Neuronal stem cell (in vitro differentiated cells): ENCODE measurements around the gene GADD45GIP1.

Source experiments
- DNase-seq: peaks from one replicate; pipeline ENCODE4 v3.0.0-alpha.2; 2013; ENCODE audit warnings: low spot score
- H2AFZ ChIP-seq: one replicate; pipeline ENCODE4 v1.6.1; 2013; ENCODE audit warnings: mild to moderate bottlenecking, low read length, inconsistent platforms
- H2AK5ac ChIP-seq: 2 replicates; pipeline ENCODE4 v1.6.1; 2013; ENCODE audit warnings: low read depth, mild to moderate bottlenecking, inconsistent platforms, low read length, moderate library complexity, mixed read lengths
- H2BK120ac ChIP-seq: 2 replicates; pipeline ENCODE4 v1.6.1; 2013; ENCODE audit warnings: low read depth, mild to moderate bottlenecking, inconsistent platforms, low read length, moderate library complexity, mixed read lengths
- H2BK12ac ChIP-seq: one replicate; pipeline ENCODE4 v1.6.1; 2013; ENCODE audit warnings: low read length, inconsistent platforms
- H2BK15ac ChIP-seq: 2 replicates; pipeline ENCODE4 v1.6.1; 2013; ENCODE audit warnings: mild to moderate bottlenecking, low read length, inconsistent platforms, mixed read lengths
- H2BK5ac ChIP-seq: one replicate; pipeline ENCODE4 v1.6.1; 2013; ENCODE audit warnings: inconsistent platforms, mild to moderate bottlenecking, low read length, moderate library complexity
- H3K14ac ChIP-seq: one replicate; pipeline ENCODE4 v1.6.1; 2013; ENCODE audit warnings: low read length, inconsistent platforms
- H3K18ac ChIP-seq: 2 replicates; pipeline ENCODE4 v1.6.1; 2013; ENCODE audit warnings: low read length, inconsistent platforms
- H3K23ac ChIP-seq: 2 replicates; pipeline ENCODE4 v1.6.1; 2013; ENCODE audit warnings: low read depth, mild to moderate bottlenecking, mixed read lengths, low read length, inconsistent platforms; ENCODE audit not compliant: poor library complexity
- H3K27ac ChIP-seq: replicated peaks from 3 replicates; pipeline ENCODE4 v1.5.1; 2013; ENCODE audit warnings: low read length, inconsistent platforms
- H3K27me3 ChIP-seq, 3 experiments: 2 replicates each; pipeline ENCODE4 v1.6.1; 2013; ENCODE audit warnings: low read length in 3 of 3, mild to moderate bottlenecking in 2 of 3, inconsistent platforms in 1 of 3, low read depth in 1 of 3, mixed read lengths in 1 of 3, moderate library complexity in 1 of 3; ENCODE audit not compliant: control insufficient read depth in 3 of 3, insufficient read depth in 3 of 3
- H3K36me3 ChIP-seq, 2 donors: replicated peaks in 1 of 2; 2 replicates each; pipeline ENCODE4 v1.6.1; 2013; ENCODE audit warnings: low read length in 2 of 2; ENCODE audit not compliant: control insufficient read depth in 2 of 2, insufficient read depth in 2 of 2
- H3K4ac ChIP-seq: 2 replicates; pipeline ENCODE4 v1.6.1; 2013; ENCODE audit warnings: inconsistent platforms, mild to moderate bottlenecking, low read length, moderate library complexity
- H3K4me1 ChIP-seq, 2 donors: 1 replicate in 1 of 2; 2 replicates in 1 of 2; pipeline ENCODE4 v1.6.1; 2013; ENCODE audit warnings: low read length in 2 of 2, low read depth in 1 of 2; ENCODE audit not compliant: control insufficient read depth in 2 of 2, insufficient read depth in 1 of 2
- H3K4me2 ChIP-seq: one replicate; pipeline ENCODE4 v1.6.1; 2013; ENCODE audit warnings: mild to moderate bottlenecking, low read length, inconsistent platforms; ENCODE audit not compliant: insufficient read depth, poor library complexity, severe bottlenecking
- H3K4me3 ChIP-seq, 2 donors: 2 replicates each; pipeline ENCODE4 v1.5.1; 2013; ENCODE audit warnings: low read length in 2 of 2, mild to moderate bottlenecking in 2 of 2, inconsistent platforms in 1 of 2, moderate library complexity in 1 of 2
- H3K79me1 ChIP-seq: one replicate; pipeline ENCODE4 v1.6.1; 2013; ENCODE audit warnings: low read depth, mild to moderate bottlenecking, inconsistent platforms, low read length, moderate library complexity
- H3K9ac ChIP-seq: one replicate; pipeline ENCODE4 v1.6.1; 2013; ENCODE audit warnings: mild to moderate bottlenecking, low read depth, low read length, inconsistent platforms; ENCODE audit not compliant: poor library complexity
- H3K9me3 ChIP-seq, 2 donors: replicated peaks in 1 of 2; 2 replicates each; pipeline versions ENCODE3 to v1.6.1; 2013; ENCODE audit warnings: low read length in 2 of 2, mild to moderate bottlenecking in 2 of 2, inconsistent platforms in 1 of 2, low read depth in 1 of 2, mixed read lengths in 1 of 2, moderate library complexity in 1 of 2; ENCODE audit not compliant: control insufficient read depth in 2 of 2, insufficient read depth in 1 of 2
- H4K8ac ChIP-seq: one replicate; pipeline ENCODE4 v1.6.1; 2013; ENCODE audit warnings: low read depth, mild to moderate bottlenecking, inconsistent platforms, low read length, moderate library complexity
- H4K91ac ChIP-seq: one replicate; pipeline ENCODE4 v1.6.1; 2013; ENCODE audit warnings: low read length, low read depth, mild to moderate bottlenecking, inconsistent platforms; ENCODE audit not compliant: poor library complexity
- WGBS, 2 donors: extraction: QIAGEN DNeasy Blood & Tissue Kit; methylation state at CpG; one replicate each; pipeline ENCODE4 v1.1.7; 2013; ENCODE audit warnings: missing lambda C conversion rate in 2 of 2, mixed read lengths in 1 of 2; ENCODE audit not compliant: insufficient read length in 2 of 2, insufficient replicate concordance in 1 of 2; ENCODE audit errors: extremely low coverage in 2 of 2; 5-methylcytosine and 5-hydroxymethylcytosine counted together

GADD45GIP1 gene

DNA sequence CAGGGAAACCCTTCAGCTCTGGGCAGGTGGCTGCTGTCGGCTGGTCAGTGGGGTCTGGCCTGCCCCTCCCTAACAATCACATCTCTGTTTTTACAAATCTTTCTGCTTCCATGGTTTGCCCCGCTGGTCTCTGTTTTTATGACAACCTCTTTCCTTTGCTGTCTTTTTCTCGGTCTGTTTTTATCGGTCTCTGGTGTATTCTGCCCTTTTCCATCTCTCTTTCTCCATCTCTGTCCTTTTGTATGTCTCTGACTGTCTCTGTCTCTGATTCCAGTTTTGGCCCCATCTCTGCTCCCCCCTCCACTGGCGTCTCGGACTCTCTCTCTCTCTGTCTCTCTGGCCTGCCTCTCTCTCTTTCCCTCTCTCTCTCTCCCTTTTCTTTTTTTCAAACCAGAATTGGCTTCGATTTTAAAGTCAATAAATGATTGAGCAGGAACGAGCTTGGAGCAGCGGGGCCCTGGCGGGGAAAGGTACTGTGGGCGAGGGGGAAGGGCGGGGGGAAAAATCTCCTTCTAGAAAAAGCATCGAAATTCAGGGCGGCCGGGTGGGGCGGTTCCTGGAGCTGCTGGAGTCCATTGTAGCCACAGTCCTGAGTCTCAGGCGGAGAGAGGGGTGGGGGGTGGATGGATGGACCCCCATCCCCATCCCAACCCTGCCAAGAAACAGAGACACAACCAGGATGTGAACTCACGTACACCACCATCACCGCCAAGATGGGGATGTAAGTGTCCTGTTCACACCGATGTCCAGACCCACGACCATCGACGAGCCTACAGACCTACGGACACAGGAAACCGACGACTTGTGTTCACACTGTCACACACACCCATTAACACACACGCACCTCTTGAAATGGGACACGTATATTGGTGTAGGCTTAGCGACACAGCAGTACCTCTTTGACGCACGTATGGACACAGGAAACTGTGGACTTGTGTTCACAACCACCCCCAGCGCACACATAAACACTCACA, 41.2 kb upstream of the GADD45GIP1 start:
- no peak overlapping the region for H2BK120ac ChIP-seq
- H3K27ac ChIP-seq, result no peak overlapping the region
- H2BK15ac ChIP-seq, result no peak overlapping the region
- peak overlapping the region; percentile 85 for H3K14ac ChIP-seq
- no peak overlapping the region for H2AK5ac ChIP-seq
- no peak overlapping the region for H2BK5ac ChIP-seq
- peaks cover 4 to 6% of the 10 kb centered on the region in 2 donors for H3K4me1 ChIP-seq
- no peak overlapping the region for H4K8ac ChIP-seq
- no peak overlapping the region for H2AFZ ChIP-seq
- H3K9me3 ChIP-seq, result peaks cover 0 to 5% of the 10 kb centered on the region in 2 donors
- DNase-seq, result no peak
- H3K27me3 ChIP-seq, result peaks cover 30 to 93% (median 78%) of the 10 kb centered on the region in 3 experiments
- H3K23ac ChIP-seq, result peak overlapping the region; percentile 95
- H4K91ac ChIP-seq, result no peak overlapping the region
- H3K79me1 ChIP-seq, result peaks cover 3% of the 10 kb centered on the region
- no CpG with 5 or more reads among the region's 32 CpGs for WGBS, 2 donors
- no peak overlapping the region for H3K9ac ChIP-seq
- H2BK12ac ChIP-seq, result no peak overlapping the region
- H3K4ac ChIP-seq, result no peak overlapping the region
- no peak overlapping the region for H3K18ac ChIP-seq
- H3K4me2 ChIP-seq, result no peak overlapping the region
- no peak overlapping the region for H3K4me3 ChIP-seq
- no peaks in the 10 kb centered on the region for H3K36me3 ChIP-seq

DNA sequence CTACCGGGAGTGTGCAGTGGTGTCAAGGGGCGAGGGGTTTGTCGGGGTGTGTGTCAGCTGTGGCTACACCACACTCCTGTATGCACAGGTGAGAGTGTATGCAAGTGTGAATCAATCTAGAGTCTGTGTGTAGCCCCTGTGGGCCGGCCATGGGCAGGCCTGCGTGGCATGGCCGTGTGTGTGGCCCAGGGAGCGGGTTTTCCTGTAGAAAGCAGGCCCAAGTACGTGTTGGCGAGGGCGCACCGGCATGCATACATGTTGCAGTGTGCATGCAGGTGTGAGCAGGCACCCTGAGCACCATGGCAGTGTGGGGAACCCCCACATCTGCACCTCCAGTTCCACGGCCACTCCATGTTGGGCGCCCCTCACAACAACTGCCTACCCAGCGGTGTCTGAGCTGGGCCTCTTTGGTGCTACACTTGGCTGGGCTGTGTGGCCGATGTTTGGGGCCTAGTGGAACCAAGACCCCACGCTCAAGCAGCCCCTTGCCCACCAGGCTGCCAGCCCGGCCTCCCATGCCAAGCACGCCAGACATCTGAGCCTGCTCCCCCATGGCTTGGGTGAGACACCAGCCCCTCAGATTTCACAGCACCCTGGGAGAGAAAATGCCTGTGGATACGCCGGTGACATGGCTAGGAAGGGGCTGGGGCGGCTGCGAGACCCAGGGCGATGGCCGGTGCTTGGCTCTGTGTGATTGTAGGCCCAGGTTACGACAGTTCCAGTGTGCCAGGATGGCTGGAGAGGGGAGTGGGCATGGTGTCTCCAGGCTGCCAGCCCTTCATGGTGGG, 40.4 kb upstream of the GADD45GIP1 start:
- H2AK5ac ChIP-seq, result peak overlapping the region; percentile 78
- H3K4me2 ChIP-seq, result no peak overlapping the region
- no peak overlapping the region for H3K9ac ChIP-seq
- H3K4me1 ChIP-seq, result peaks cover 4 to 6% of the 10 kb centered on the region in 2 donors
- H3K4ac ChIP-seq, result no peak overlapping the region
- no peak overlapping the region for H3K27ac ChIP-seq
- no peak overlapping the region for H4K8ac ChIP-seq
- H3K18ac ChIP-seq, result no peak overlapping the region
- peak overlapping the region; percentile 95 for H3K23ac ChIP-seq
- no peak overlapping the region for H2BK5ac ChIP-seq
- H2BK120ac ChIP-seq, result no peak overlapping the region
- no peak overlapping the region for H2AFZ ChIP-seq
- H4K91ac ChIP-seq, result no peak overlapping the region
- no CpG with 5 or more reads among the region's 25 CpGs for WGBS, 2 donors
- no peak overlapping the region for H2BK15ac ChIP-seq
- peak overlapping the region; percentile 85 for H3K14ac ChIP-seq
- peak overlapping the region in 1 of 2 donors; percentile 43 for H3K4me3 ChIP-seq
- H3K36me3 ChIP-seq, result no peaks in the 10 kb centered on the region
- H3K9me3 ChIP-seq, result peaks cover 0 to 3% of the 10 kb centered on the region in 2 donors
- H3K27me3 ChIP-seq, result peaks cover 28 to 91% (median 69%) of the 10 kb centered on the region in 3 experiments
- H3K79me1 ChIP-seq, result peaks cover 3% of the 10 kb centered on the region
- DNase-seq, result no peak
- no peak overlapping the region for H2BK12ac ChIP-seq

DNA sequence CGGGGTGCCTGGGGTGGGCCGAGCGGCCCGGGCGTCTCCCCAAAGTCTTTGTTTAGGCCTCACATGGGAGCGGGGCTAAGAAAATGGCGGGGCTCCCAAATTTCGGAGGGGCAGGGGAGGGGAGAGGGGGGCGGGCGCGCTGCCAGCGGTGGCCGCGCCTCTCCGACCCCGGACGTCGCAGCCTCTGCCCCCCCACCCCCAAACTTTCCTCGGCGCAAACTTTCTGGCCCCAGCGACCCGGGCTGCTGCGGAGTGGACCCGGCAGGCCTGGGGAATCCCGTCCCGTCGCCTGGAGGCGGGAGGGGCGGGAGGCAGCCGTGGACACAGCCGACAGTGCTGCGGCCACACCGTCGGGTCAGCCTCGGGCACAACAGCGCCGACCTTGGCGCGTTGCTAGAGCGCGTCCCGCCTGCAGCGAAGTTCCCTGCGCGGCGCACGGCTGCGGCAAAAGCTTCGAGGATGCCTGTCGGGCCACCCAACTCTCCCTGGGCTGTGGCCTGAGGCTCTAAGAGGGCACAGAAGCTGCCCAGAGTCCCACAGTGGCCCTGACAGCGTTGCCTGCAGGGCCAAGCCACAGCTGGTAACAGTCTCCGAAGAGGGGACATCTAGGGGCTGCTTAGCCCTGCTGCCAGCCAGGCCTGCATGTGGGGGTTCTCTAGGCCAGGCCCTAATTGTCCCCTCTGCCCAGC, 39.5 kb upstream of the GADD45GIP1 start:
- Histone ChIP-seq H3K4me2 (no peak overlapping the region), H3K18ac (peak overlapping the region; percentile 57), H4K91ac (no peak overlapping the region), H2BK15ac (no peak overlapping the region), H2BK120ac (no peak overlapping the region), H3K4ac (no peak overlapping the region), H3K4me1 (peaks cover 4 to 6% of the 10 kb centered on the region in 2 donors), H3K14ac (peak overlapping the region; percentile 94), H3K79me1 (peaks cover 3% of the 10 kb centered on the region), H3K9me3 (peaks cover 0 to 3% of the 10 kb centered on the region in 2 donors), H3K9ac (no peak overlapping the region), H3K27ac (no peak overlapping the region), H3K27me3 (peaks cover 28 to 88% (median 69%) of the 10 kb centered on the region in 3 experiments), H3K23ac (peak overlapping the region; percentile 95), H2BK12ac (no peak overlapping the region), H2BK5ac (no peak overlapping the region), H2AK5ac (peak overlapping the region; percentile 95), H3K4me3 (peak overlapping the region in 1 of 2 donors; percentile 67), H4K8ac (no peak overlapping the region), H2AFZ (peak overlapping the region; percentile 29), H3K36me3 (no peaks in the 10 kb centered on the region)
- no CpG with 5 or more reads among the region's 52 CpGs for WGBS, 2 donors
- no peak for DNase-seq
